DND-41 (cell line): ENCODE data around the gene TM4SF20.

Experiments used
- ATAC-seq: fragments of 200-7000 bp; cut with Tn5 transposase; 3 replicates; pipeline ENCODE4 v1.9.1; 2021; ENCODE audit warnings: low read depth; ENCODE audit not compliant: insufficient read depth
- DNase-seq: peaks from one replicate; pipeline ENCODE4 v3.0.0-alpha.2; 2020
- H2AFZ ChIP-seq: 2 replicates; pipeline ENCODE4 v1.6.0; 2012; ENCODE audit warnings: low read depth, low read length
- H3K27ac ChIP-seq: 2 replicates; pipeline ENCODE4 v1.5.1; 2012; ENCODE audit warnings: low read length, inconsistent platforms
- H3K27me3 ChIP-seq: fragments of 200-600 bp; sonication (generic); 2 replicates; pipeline ENCODE4 v1.6.0; 2012; ENCODE audit warnings: low read length, mild to moderate bottlenecking, inconsistent platforms; ENCODE audit not compliant: insufficient read depth, poor library complexity
- H3K36me3 ChIP-seq: 2 replicates; pipeline ENCODE4 v1.5.1; 2012; ENCODE audit warnings: low read length, inconsistent platforms; ENCODE audit not compliant: insufficient read depth
- H3K4me1 ChIP-seq: 2 replicates; pipeline ENCODE4 v1.5.1; 2012; ENCODE audit warnings: mild to moderate bottlenecking, low read length; ENCODE audit not compliant: insufficient read depth
- H3K4me2 ChIP-seq: 2 replicates; pipeline ENCODE4 v1.6.0; 2012; ENCODE audit warnings: mild to moderate bottlenecking, moderate library complexity, low read length, inconsistent platforms; ENCODE audit not compliant: insufficient read depth
- H3K4me3 ChIP-seq, 2 experiments: fragments of 200-600 bp in 1 of 2; shearing (Covaris generic) in 1 of 2; 2 replicates each; pipeline ENCODE4 v1.5.1; 2012 to 2016; ENCODE audit warnings: inconsistent platforms in 2 of 2, low read length in 2 of 2, mild to moderate bottlenecking in 2 of 2, low read depth in 1 of 2, moderate library complexity in 1 of 2
- H3K79me2 ChIP-seq: 2 replicates; pipeline ENCODE4 v1.6.0; 2012; ENCODE audit warnings: low read length, inconsistent platforms; ENCODE audit not compliant: insufficient read depth
- H3K9ac ChIP-seq: 2 replicates; pipeline ENCODE4 v1.6.0; 2012; ENCODE audit warnings: low read depth, mild to moderate bottlenecking, inconsistent platforms, low read length, moderate library complexity
- H3K9me3 ChIP-seq: 2 replicates; pipeline ENCODE4 v1.5.1; 2012; ENCODE audit warnings: low read length, moderate library complexity, mild to moderate bottlenecking, inconsistent platforms; ENCODE audit not compliant: insufficient read depth, severe bottlenecking
- H4K20me1 ChIP-seq: 2 replicates; pipeline ENCODE4 v1.6.0; 2012; ENCODE audit warnings: low read length; ENCODE audit not compliant: insufficient read depth
- CTCF ChIP-seq: IDR thresholded peaks from 2 replicates; pipeline ENCODE4 v1.5.1; 2012; ENCODE audit warnings: borderline replicate concordance, low read length, moderate library complexity, mild to moderate bottlenecking; ENCODE audit not compliant: poor library complexity, severe bottlenecking; ENCODE audit errors: extremely low read depth
- EZH2 ChIP-seq: IDR thresholded peaks from 3 replicates; pipeline ENCODE4 v1.6.1; 2012; ENCODE audit warnings: borderline replicate concordance, low read depth, mild to moderate bottlenecking, moderate library complexity, low read length, inconsistent platforms; ENCODE audit not compliant: severe bottlenecking

The TM4SF20 gene

GRCh38 chr2:227402321-227402720 lies 23.2 kb upstream of the TM4SF20 start:
- H2AFZ ChIP-seq: no peak overlapping the region
- TF ChIP-seq CTCF: no peak
- TF ChIP-seq EZH2: no peak
- H4K20me1 ChIP-seq: no peaks in the 10 kb centered on the region
- no peak overlapping the region for H3K4me2 ChIP-seq
- H3K4me1 ChIP-seq: no peaks in the 10 kb centered on the region
- H3K27me3 ChIP-seq: no peaks in the 10 kb centered on the region
- no peak overlapping the region for H3K4me3 ChIP-seq
- no peak overlapping the region for H3K9ac ChIP-seq
- no peaks in the 10 kb centered on the region for H3K9me3 ChIP-seq
- no peak for ATAC-seq
- no peaks in the 10 kb centered on the region for H3K36me3 ChIP-seq
- H3K79me2 ChIP-seq: no peaks in the 10 kb centered on the region
- DNase-seq: no peak
- H3K27ac ChIP-seq: no peak overlapping the region

- Histone ChIP-seq H3K4me1 (no peaks in the 10 kb centered on the region), H3K27me3 (no peaks in the 10 kb centered on the region), H3K9me3 (no peaks in the 10 kb centered on the region), H3K4me3 (no peak overlapping the region), H3K36me3 (no peaks in the 10 kb centered on the region), H3K79me2 (no peaks in the 10 kb centered on the region), H4K20me1 (no peaks in the 10 kb centered on the region), H3K27ac (no peak overlapping the region), H2AFZ (no peak overlapping the region), H3K4me2 (no peak overlapping the region), H3K9ac (no peak overlapping the region)
- ATAC-seq: no peak
- no peak for TF ChIP-seq CTCF
- no peak for TF ChIP-seq EZH2
- no peak for DNase-seq
Observed at GRCh38 chr2:227401550-227401949, 22.4 kb upstream of the TM4SF20 start.

GRCh38 chr2:227398684-227399670 lies 19.9 kb upstream of the TM4SF20 start:
- Histone ChIP-seq H3K4me2 (no peak overlapping the region), H3K9me3 (no peaks in the 10 kb centered on the region), H3K27me3 (no peaks in the 10 kb centered on the region), H3K9ac (no peak overlapping the region), H3K27ac (no peak overlapping the region), H3K36me3 (no peaks in the 10 kb centered on the region), H3K79me2 (no peaks in the 10 kb centered on the region), H3K4me1 (no peaks in the 10 kb centered on the region), H4K20me1 (no peaks in the 10 kb centered on the region), H3K4me3 (no peak overlapping the region), H2AFZ (no peak overlapping the region)
- DNase-seq (no peak), ATAC-seq (no peak)
- TF ChIP-seq CTCF: no peak
- TF ChIP-seq EZH2: no peak
